H1 (cell line): ENCODE measurements around the gene TRPM1. TPM values are rescaled to one million over a fixed set of nuclear protein-coding genes. Genes with fewer than 3 reads are reported as not detected.

Experiments used
- BCL11A ChIP-seq, 2 experiments: IDR thresholded peaks; one replicate each; pipeline ENCODE4 v1.6.1; 2011; ENCODE audit warnings: low read depth in 2 of 2, low read length in 2 of 2, mild to moderate bottlenecking in 2 of 2
- CBX8 ChIP-seq: fragments of 300-800, 300-1000 bp; sonication (generic); IDR thresholded peaks from 2 replicates; pipeline ENCODE4 v1.7.1; 2016; ENCODE audit warnings: low read depth, low read length, borderline replicate concordance
- EGR1 ChIP-seq: IDR thresholded peaks from 2 replicates; pipeline ENCODE4 v1.6.1; 2011; ENCODE audit warnings: low read depth, low read length, borderline replicate concordance
- NANOG ChIP-seq: IDR thresholded peaks from 2 replicates; pipeline ENCODE4 v1.6.1; 2011; ENCODE audit warnings: low read length, low read depth, mild to moderate bottlenecking, inconsistent platforms; ENCODE audit not compliant: insufficient read depth, poor library complexity, severe bottlenecking
- RXRA ChIP-seq: IDR thresholded peaks from 2 replicates; pipeline ENCODE4 v1.6.1; 2011; ENCODE audit warnings: low read depth, mild to moderate bottlenecking, low read length, moderate library complexity; ENCODE audit not compliant: insufficient read depth
- SIN3A ChIP-seq, 2 experiments: IDR thresholded peaks in 1 of 2; conservative IDR thresholded peaks in 1 of 2; 2 replicates each; pipeline ENCODE4 v1.6.1; 2011 to 2012; ENCODE audit warnings: low read length in 2 of 2, improper control_type of control experiment in 1 of 2, low read depth in 1 of 2, mild to moderate bottlenecking in 1 of 2
- polyA plus RNA-seq, 7 experiments: library from polyadenylated mRNA; depleted of rRNA in 3 of 7; stranded (reverse) in 5 of 7; unstranded in 2 of 7; fragments of >200 nt in 5 of 7; fragments of 200-250 nt in 2 of 7; gene quantifications; 1 replicate in 5 of 7; 2 replicates in 1 of 7; 4 replicates in 1 of 7; pipeline versions ENCODE4 v1.2.1 to v1.2.3, GENCODE V29; 2011 to 2013; ENCODE audit warnings: missing spikeins in 2 of 7, mixed read lengths in 2 of 7
- total RNA-seq: library from RNA; stranded (reverse); fragmentation: NEBNext Ultra II Directional; extraction: Animal tissue kit (Norgen Biotek cat#: 25700); gene quantifications from 2 replicates; pipeline ENCODE4 v1.2.1, GENCODE V29; 2021

Gene TRPM1
- total and polyA plus RNA-seq, 2 of the 8 experiments (the other 6 are each of a cell fraction or from before 2014, with no cell fraction given), result 0.05 TPM; not detected in 1

DNA sequence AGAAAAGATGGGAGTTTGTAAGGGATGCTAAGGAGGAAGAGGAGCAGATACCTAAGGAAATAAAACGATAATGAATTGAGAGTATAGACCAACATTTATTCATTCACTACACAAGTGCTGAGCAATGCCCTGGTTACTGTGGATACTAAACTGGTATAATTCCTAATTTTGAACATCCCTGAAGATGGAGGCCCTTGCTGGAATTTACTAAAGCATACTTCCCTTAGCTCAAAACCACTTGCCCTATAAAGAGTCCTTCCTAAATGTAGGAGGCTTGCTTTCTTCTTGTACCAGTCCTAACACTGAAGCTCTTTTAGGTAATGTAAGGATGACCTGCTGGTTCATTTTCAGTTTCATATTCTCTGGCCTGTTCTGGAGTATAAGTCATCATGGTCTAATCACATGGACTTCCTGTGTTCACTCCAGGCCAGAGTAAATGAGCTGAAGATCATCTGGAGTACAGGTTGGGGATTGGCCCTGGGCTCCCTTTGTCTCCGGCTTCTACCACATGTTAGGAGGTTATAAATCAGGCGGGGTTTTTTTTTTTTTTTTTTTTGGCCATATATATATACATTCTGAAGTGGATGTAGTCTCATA is 70.0 kb downstream of the TRPM1 start (continued):
- TF ChIP-seq CBX8 (no peak), EGR1 (no peak), BCL11A (IDR thresholded peaks at IDR 0.05; ENCODE audit: low read depth in 2 of 2, low read length in 2 of 2) (no peak), SIN3A (conservative IDR thresholded peaks at IDR 0.05 in 1 of 2, IDR thresholded peaks at IDR 0.05 in 1 of 2; ENCODE audit: low read depth in 1 of 2, low read length in 2 of 2) (no peak), RXRA (no peak), NANOG (no peak)
